Hepatocyte (in vitro differentiated cells): ENCODE data around the gene CRIM1. TPM values are rescaled to one million over a fixed set of nuclear protein-coding genes. Genes with fewer than 3 reads are reported as not detected.

ENCODE experiments used
- DNase-seq: peaks from one replicate; pipeline ENCODE4 v3.0.0-alpha.2; 2016; ENCODE audit warnings: low spot score
- H2AFZ ChIP-seq: fragments of 200-600 bp; sonication (generic); 2 replicates; pipeline ENCODE4 v1.6.0; 2016; ENCODE audit warnings: antibody characterized with exemption, mild to moderate bottlenecking
- H3K27ac ChIP-seq: fragments of 200-600 bp; sonication (generic); 2 replicates; pipeline ENCODE4 v1.5.1; 2016; ENCODE audit warnings: mild to moderate bottlenecking
- H3K27me3 ChIP-seq: fragments of 200-600 bp; sonication (generic); 2 replicates; pipeline ENCODE4 v1.6.1; 2016
- H3K36me3 ChIP-seq: fragments of 200-600 bp; sonication (generic); replicated peaks from 2 replicates; pipeline ENCODE4 v1.5.1; 2016; ENCODE audit warnings: low read depth; ENCODE audit not compliant: insufficient read depth
- H3K4me1 ChIP-seq: fragments of 200-600 bp; sonication (generic); 2 replicates; pipeline ENCODE4 v1.5.1; 2016; ENCODE audit warnings: mild to moderate bottlenecking, moderate library complexity; ENCODE audit not compliant: insufficient read depth
- H3K4me2 ChIP-seq: fragments of 200-600 bp; sonication (generic); 2 replicates; pipeline ENCODE4 v1.6.0; 2016
- H3K4me3 ChIP-seq: fragments of 200-600 bp; sonication (generic); 2 replicates; pipeline ENCODE4 v1.5.1; 2016; ENCODE audit warnings: mild to moderate bottlenecking
- H3K79me2 ChIP-seq: fragments of 200-600 bp; sonication (generic); 2 replicates; pipeline ENCODE4 v1.6.0; 2017; ENCODE audit warnings: mild to moderate bottlenecking
- H3K9me2 ChIP-seq: fragments of 200-600 bp; sonication (generic); replicated peaks from 2 replicates; pipeline ENCODE4 v1.6.0; 2017; ENCODE audit warnings: mild to moderate bottlenecking; ENCODE audit not compliant: insufficient read depth
- H3K9me3 ChIP-seq: fragments of 200-600 bp; sonication (generic); 2 replicates; pipeline ENCODE4 v1.5.1; 2016; ENCODE audit warnings: low read depth, mild to moderate bottlenecking
- H4K20me1 ChIP-seq: fragments of 200-600 bp; sonication (generic); 2 replicates; pipeline ENCODE4 v1.6.0; 2016; ENCODE audit warnings: mild to moderate bottlenecking; ENCODE audit not compliant: insufficient read depth, poor library complexity, severe bottlenecking
- EZH2 ChIP-seq: fragments of 200-600 bp; sonication (generic); IDR thresholded peaks from 2 replicates; pipeline ENCODE4 v1.6.1; 2016; ENCODE audit warnings: antibody characterized with exemption, mild to moderate bottlenecking, borderline replicate concordance
- EZH2phosphoT487 ChIP-seq: fragments of 200-600 bp; sonication (generic); IDR thresholded peaks from one replicate; pipeline ENCODE4 v1.6.1; 2018; ENCODE audit warnings: antibody characterized with exemption, mild to moderate bottlenecking, low read depth, moderate library complexity; ENCODE audit not compliant: unreplicated experiment, severe bottlenecking
- WGBS: methylation state at CpG from one replicate; pipeline ENCODE4 v1.1.6; 2016; ENCODE audit warnings: low lambda C conversion rate; ENCODE audit errors: missing lambda C conversion rate; 5-methylcytosine and 5-hydroxymethylcytosine counted together
- polyA plus RNA-seq: library from polyadenylated mRNA; unstranded; fragments of >200 nt; fragmentation: Nextera tagmentation; extraction: Ambion mirVana; gene quantifications from 2 replicates; pipeline ENCODE4 v1.2.1, GENCODE V29; 2016
- total RNA-seq: library from RNA; depleted of rRNA; stranded (reverse); fragments of >200 nt; gene quantifications from 2 replicates; pipeline ENCODE4 v1.2.3, GENCODE V29; 2014
- TF ChIP-seq, protein P1 (sequence below): fragments of 200-600 bp; sonication (generic); IDR thresholded peaks from 2 replicates; pipeline ENCODE4 v1.5.1; 2016; ENCODE audit warnings: antibody characterized with exemption, mild to moderate bottlenecking; ENCODE audit not compliant: poor library complexity

The CRIM1 gene
- total and polyA plus RNA-seq, 2 experiments from 2014 or later: 23.0 to 40.8 TPM

- no peak overlapping the region for H3K4me3 ChIP-seq
- H3K36me3 ChIP-seq: no peaks in the 10 kb centered on the region
- H3K9me2 ChIP-seq: no peaks in the 10 kb centered on the region
- no peak overlapping the region for H2AFZ ChIP-seq
- no peak overlapping the region for H3K27ac ChIP-seq
- no peak overlapping the region for H3K4me2 ChIP-seq
- no peaks in the 10 kb centered on the region for H3K27me3 ChIP-seq
- no peak for DNase-seq
- no peaks in the 10 kb centered on the region for H4K20me1 ChIP-seq
- H3K4me1 ChIP-seq: no peaks in the 10 kb centered on the region
- H3K9me3 ChIP-seq: no peaks in the 10 kb centered on the region
- TF ChIP-seq EZH2phosphoT487 (no peak), EZH2 (no peak)
- TF ChIP-seq, protein P1, sequence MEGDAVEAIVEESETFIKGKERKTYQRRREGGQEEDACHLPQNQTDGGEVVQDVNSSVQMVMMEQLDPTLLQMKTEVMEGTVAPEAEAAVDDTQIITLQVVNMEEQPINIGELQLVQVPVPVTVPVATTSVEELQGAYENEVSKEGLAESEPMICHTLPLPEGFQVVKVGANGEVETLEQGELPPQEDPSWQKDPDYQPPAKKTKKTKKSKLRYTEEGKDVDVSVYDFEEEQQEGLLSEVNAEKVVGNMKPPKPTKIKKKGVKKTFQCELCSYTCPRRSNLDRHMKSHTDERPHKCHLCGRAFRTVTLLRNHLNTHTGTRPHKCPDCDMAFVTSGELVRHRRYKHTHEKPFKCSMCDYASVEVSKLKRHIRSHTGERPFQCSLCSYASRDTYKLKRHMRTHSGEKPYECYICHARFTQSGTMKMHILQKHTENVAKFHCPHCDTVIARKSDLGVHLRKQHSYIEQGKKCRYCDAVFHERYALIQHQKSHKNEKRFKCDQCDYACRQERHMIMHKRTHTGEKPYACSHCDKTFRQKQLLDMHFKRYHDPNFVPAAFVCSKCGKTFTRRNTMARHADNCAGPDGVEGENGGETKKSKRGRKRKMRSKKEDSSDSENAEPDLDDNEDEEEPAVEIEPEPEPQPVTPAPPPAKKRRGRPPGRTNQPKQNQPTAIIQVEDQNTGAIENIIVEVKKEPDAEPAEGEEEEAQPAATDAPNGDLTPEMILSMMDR: no peak
- H3K79me2 ChIP-seq: no peaks in the 10 kb centered on the region
- 95% methylated on average over 3 of the region's 3 CpGs for WGBS
Measured at GRCh38 chr2:36555789-36556188, 200.2 kb downstream of the CRIM1 start.

DNA sequence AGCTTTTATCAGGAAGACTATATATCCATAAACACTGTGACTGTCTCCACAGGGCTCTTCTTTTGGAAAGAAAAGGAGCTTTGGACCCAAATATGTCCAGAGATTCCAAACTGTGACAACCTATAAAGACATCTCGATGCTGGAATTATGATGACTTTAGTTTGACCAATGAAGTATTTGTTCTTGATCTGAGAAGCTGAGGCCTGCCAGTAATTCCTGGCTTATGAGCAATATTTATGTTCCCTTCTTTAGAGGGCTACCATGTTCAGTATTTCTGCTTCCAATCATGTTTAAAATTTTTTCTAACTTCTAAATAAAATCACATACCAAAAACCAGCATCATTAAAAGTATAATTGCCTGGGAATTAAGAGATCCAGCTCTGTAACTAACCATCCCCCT lies 201.3 kb downstream of the CRIM1 start:
- H3K4me2 ChIP-seq: no peak overlapping the region
- TF ChIP-seq EZH2 (no peak), EZH2phosphoT487 (no peak)
- TF ChIP-seq, protein P1: no peak
- DNase-seq: no peak
- H3K36me3 ChIP-seq: no peaks in the 10 kb centered on the region
- H3K27me3 ChIP-seq: no peaks in the 10 kb centered on the region
- peaks cover 7% of the 10 kb centered on the region for H3K4me1 ChIP-seq
- H3K79me2 ChIP-seq: no peaks in the 10 kb centered on the region
- no peaks in the 10 kb centered on the region for H4K20me1 ChIP-seq
- H3K9me2 ChIP-seq: no peaks in the 10 kb centered on the region
- 94% methylated on average over 1 of the region's 1 CpG for WGBS
- no peak overlapping the region for H3K4me3 ChIP-seq
- no peak overlapping the region for H3K27ac ChIP-seq
- H2AFZ ChIP-seq: no peak overlapping the region
- H3K9me3 ChIP-seq: no peaks in the 10 kb centered on the region

DNA sequence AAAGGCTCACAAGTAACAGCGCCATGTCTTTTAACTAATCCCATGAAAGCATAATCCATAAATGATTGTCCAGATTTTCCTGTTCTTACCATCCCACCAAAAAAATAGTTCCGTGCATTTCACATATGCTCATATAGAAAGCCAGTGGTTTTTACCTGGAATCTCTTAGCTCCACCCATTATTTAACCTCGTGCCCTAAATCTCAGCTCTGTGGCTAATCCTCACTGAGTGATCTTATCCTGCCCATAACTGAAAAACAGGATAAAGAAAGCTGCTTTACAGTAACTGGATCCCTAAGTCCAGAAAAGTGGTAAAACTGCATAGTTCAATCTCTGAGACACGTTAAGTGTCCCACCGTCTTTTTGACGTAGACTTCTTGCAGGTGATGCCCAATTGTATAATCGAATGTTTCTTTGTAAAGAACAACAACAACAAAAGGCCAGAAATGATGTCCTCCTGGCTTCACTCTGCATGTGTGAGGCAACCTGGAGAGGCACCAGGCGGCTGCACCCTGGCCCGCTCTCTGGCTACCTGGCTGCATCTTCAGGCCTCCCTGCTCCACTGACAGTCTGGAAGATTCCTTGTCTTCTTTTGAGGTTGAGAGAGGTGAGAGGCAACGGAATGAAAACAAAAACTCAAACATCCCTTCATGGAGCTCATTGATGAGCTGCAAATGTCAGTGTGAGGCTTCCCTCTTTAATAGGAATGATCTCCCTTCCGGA lies 203.8 kb downstream of the CRIM1 start:
- Histone ChIP-seq H3K4me1 (peaks cover 11% of the 10 kb centered on the region), H3K27me3 (no peaks in the 10 kb centered on the region), H2AFZ (no peak overlapping the region), H3K9me3 (no peaks in the 10 kb centered on the region), H3K4me2 (no peak overlapping the region), H3K36me3 (no peaks in the 10 kb centered on the region), H3K27ac (no peak overlapping the region), H3K79me2 (no peaks in the 10 kb centered on the region), H3K4me3 (no peak overlapping the region), H4K20me1 (no peaks in the 10 kb centered on the region), H3K9me2 (no peaks in the 10 kb centered on the region)
- TF ChIP-seq, protein P1: no peak
- no peak for TF ChIP-seq EZH2phosphoT487
- TF ChIP-seq EZH2: no peak
- no peak for DNase-seq
- WGBS: 80% methylated on average over 11 of the region's 11 CpGs
